Peyer's patch (tissue), 4 donors: Measurements from ENCODE around the gene ARL8B. TPM values are rescaled to one million over a fixed set of nuclear protein-coding genes. Genes with fewer than 3 reads are reported as not detected.

Experiments
- DNase-seq, 3 donors: peaks; one replicate each; pipeline ENCODE4 v3.0.0-alpha.2; 2017 to 2019
- H3K27ac ChIP-seq, 4 donors: fragments of 200-600 bp; sonication (generic); one replicate each; pipeline ENCODE4 v1.5.1; 2016 to 2019
- H3K27me3 ChIP-seq, 2 donors: fragments of 200-600 bp; sonication (generic); one replicate each; pipeline ENCODE4 v1.5.1; 2019
- H3K36me3 ChIP-seq, 3 donors: fragments of 200-600 bp; sonication (generic); one replicate each; pipeline ENCODE4 v1.5.1; 2016 to 2019
- H3K4me1 ChIP-seq, 4 donors: fragments of 200-600 bp; sonication (generic); one replicate each; pipeline ENCODE4 v1.5.1; 2016 to 2019
- H3K4me3 ChIP-seq, 4 donors: fragments of 200-600 bp; sonication (generic); 1 replicate in 3 of 4; 2 replicates in 1 of 4; pipeline ENCODE4 v1.5.1; 2016 to 2019; ENCODE audit warnings: mild to moderate bottlenecking in 1 of 4
- H3K9me3 ChIP-seq, 4 donors: fragments of 200-600 bp; sonication (generic); one replicate each; pipeline ENCODE4 v1.5.1; 2016 to 2019; ENCODE audit warnings: mild to moderate bottlenecking in 1 of 4
- POLR2A ChIP-seq, 2 donors: fragments of 450-650 bp; IDR thresholded peaks; one replicate each; pipeline ENCODE4 v1.5.1; 2017; ENCODE audit warnings: antibody characterized with exemption in 2 of 2, mild to moderate bottlenecking in 2 of 2, moderate library complexity in 2 of 2
- total RNA-seq, 4 donors: library from RNA; depleted of rRNA; stranded (reverse); fragments of >200 nt; gene quantifications; one replicate each; pipeline ENCODE4 v1.1.0, GENCODE V29; 2016
- TF ChIP-seq, protein P1 (sequence below), 6 experiments: fragments of 450-650 bp in 4 of 6; fragments of 200-600 bp in 2 of 6; sonication (generic) in 1 of 6; IDR thresholded peaks; one replicate each; pipeline ENCODE4 v1.5.1; 2017 to 2019; ENCODE audit warnings: antibody characterized with exemption in 6 of 6, mild to moderate bottlenecking in 3 of 6, moderate library complexity in 1 of 6

ARL8B gene
- total RNA-seq, 4 donors from 2014 or later, result 32.6 to 47.0 (median 36.8) TPM

DNA sequence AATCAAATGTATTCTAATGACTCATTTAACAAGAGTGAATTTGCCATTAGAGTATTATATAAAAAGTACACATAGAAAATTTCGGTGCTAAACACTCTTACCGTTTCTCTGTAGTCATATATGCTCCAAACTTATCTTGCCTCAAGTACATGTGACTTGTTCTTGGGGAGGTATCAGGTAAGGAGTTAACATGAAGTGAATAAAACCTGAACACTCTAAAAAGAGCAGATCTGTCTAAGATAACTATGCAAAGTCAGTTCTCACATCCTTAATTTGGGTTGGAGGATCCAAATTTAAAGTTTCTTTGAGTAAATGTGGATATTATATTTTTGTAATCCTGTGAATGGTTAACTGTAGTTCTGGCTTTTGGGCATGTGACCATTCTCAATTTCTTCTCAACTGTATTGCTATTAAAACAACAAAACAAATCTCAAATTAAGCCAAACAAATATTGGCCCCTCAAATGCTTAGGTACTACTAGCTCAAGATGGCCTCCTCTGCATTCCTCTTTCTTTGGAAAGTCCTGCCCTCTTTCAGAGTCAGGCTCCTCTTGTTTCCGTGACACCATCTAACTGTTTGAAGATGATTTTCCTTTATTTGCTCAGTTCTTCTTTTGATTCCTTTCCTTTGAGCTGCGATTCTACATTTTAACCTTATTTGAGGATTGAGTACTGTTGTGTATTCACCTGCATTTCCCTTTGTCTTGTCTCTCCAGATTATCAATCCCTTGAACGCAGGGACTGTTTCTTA, 69.6 kb downstream of the ARL8B start:
- no peak overlapping the region for H3K4me3 ChIP-seq
- no peaks in the 10 kb centered on the region for H3K9me3 ChIP-seq
- H3K27me3 ChIP-seq, result no peaks in the 10 kb centered on the region
- H3K27ac ChIP-seq, result peak overlapping the region in 2 of 4 donors; percentile 23 to 100
- DNase-seq, result no peak
- H3K4me1 ChIP-seq, result peaks cover 0 to 45% (median 26%) of the 10 kb centered on the region in 4 donors
- TF ChIP-seq, protein P1, sequence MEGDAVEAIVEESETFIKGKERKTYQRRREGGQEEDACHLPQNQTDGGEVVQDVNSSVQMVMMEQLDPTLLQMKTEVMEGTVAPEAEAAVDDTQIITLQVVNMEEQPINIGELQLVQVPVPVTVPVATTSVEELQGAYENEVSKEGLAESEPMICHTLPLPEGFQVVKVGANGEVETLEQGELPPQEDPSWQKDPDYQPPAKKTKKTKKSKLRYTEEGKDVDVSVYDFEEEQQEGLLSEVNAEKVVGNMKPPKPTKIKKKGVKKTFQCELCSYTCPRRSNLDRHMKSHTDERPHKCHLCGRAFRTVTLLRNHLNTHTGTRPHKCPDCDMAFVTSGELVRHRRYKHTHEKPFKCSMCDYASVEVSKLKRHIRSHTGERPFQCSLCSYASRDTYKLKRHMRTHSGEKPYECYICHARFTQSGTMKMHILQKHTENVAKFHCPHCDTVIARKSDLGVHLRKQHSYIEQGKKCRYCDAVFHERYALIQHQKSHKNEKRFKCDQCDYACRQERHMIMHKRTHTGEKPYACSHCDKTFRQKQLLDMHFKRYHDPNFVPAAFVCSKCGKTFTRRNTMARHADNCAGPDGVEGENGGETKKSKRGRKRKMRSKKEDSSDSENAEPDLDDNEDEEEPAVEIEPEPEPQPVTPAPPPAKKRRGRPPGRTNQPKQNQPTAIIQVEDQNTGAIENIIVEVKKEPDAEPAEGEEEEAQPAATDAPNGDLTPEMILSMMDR (IDR thresholded peaks at IDR 0.05), result no peak
- TF ChIP-seq POLR2A (IDR thresholded peaks at IDR 0.05), result no peak
- peaks cover 0 to 3% (median 0%) of the 10 kb centered on the region in 3 donors for H3K36me3 ChIP-seq

DNA sequence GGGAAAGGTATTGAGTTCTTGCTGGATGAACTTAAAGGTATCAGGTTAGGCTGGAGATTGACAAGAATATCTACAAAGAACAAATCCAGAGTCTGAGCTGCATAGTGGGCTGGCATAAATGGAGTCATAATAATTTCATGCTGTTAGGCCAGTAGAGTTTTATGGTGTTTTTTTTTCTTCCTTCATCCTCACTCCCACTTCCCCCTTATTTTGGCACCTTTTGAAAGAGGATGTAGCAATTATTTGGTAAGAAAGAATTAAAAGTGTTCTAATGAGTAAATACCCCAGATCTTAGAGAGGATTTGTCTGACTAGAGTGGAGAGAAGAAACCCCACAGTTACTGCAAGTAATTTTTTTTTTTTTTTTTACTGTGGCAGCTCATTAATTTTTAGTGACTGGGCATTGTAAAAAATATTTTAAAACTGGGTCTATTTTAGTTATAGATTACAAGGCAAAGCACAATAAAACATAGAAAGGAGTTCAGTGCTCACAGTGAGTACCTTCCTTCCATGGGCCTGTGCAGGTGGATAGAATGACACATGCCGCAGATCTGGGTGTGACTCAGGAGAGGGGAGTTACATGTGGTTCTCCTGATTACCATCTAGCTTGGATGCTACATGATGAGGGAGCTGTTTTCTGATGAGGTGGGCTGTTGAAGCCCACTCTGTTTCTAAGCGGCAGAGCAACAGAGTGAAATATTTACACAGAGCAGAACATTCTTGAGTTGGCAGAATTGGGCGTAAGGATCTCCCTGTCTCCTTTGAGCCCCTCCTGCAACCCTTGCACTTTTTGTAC, 70.7 kb downstream of the ARL8B start:
- Histone ChIP-seq H3K27me3 (no peaks in the 10 kb centered on the region), H3K4me1 (peaks cover 0 to 44% (median 31%) of the 10 kb centered on the region in 4 donors), H3K4me3 (no peak overlapping the region), H3K9me3 (no peaks in the 10 kb centered on the region), H3K27ac (peak overlapping the region in 2 of 4 donors; percentile 23 to 100), H3K36me3 (peaks cover 0 to 3% (median 0%) of the 10 kb centered on the region in 3 donors)
- no peak for TF ChIP-seq POLR2A (IDR thresholded peaks at IDR 0.05)
- TF ChIP-seq, protein P1 (IDR thresholded peaks at IDR 0.05), result no peak
- no peak for DNase-seq

DNA sequence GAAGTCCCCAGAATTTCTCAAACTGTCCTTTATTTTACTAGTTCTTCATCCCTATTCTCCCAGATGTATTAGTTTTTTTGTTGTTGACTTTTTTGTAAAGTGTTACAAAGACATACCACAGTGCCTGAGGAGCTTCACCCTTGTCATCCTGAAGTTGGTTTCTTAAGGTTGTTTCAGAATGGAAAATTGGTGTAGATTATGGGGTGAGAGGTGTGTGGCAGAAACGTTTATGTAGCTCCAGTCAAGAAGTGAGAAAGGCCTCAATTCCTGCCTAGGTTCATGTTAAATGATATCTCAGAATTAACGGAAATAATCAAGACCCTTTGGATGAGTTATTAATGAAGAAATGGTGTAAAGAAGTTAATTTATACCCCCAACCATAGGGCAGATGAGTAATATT, 72.2 kb downstream of the ARL8B start:
- H3K27ac ChIP-seq, result peak overlapping the region in 3 of 4 donors; percentile 29 to 100 (median 67)
- no peak for DNase-seq
- TF ChIP-seq, protein P1 (IDR thresholded peaks at IDR 0.05), result no peak
- no peak for TF ChIP-seq POLR2A (IDR thresholded peaks at IDR 0.05)
- H3K4me3 ChIP-seq, result no peak overlapping the region
- H3K36me3 ChIP-seq, result peaks cover 0 to 7% (median 0%) of the 10 kb centered on the region in 3 donors
- H3K9me3 ChIP-seq, result no peaks in the 10 kb centered on the region
- H3K27me3 ChIP-seq, result no peaks in the 10 kb centered on the region
- peaks cover 0 to 50% (median 34%) of the 10 kb centered on the region in 4 donors for H3K4me1 ChIP-seq

DNA sequence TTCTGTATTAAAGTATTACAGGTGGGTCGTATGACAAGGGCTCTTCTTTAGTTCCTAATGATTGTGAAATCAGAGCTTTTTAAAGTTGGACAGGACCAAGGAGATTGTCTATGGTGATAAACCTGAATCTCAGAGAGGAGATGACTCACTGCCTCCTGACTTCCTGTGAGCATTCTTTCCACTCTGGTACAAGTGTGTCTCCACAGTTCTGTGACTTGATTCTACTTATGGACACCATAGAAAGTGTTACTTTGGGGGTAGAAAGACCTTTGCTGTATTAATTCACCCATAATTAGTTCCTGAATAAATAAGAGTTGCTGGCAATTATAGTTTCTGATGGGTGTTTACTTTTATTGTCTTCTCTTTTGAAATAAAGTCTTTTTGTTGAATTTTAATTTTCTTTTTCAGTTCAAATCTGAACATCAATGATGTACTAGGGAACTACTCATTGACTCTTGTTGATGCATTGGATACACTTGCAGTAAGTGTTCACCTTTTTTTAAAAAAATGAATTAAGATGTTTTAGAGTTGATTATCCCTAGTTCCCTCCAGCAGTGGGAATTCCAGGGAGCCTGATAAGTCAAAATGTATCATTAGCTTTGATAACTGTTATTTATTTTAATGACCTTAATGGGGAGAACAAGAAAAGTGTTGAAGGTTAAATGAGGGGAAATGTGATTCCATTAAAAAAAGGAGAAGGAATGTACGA, 72.9 kb downstream of the ARL8B start:
- no peak overlapping the region for H3K4me3 ChIP-seq
- peaks cover 0 to 14% (median 0%) of the 10 kb centered on the region in 3 donors for H3K36me3 ChIP-seq
- TF ChIP-seq POLR2A (IDR thresholded peaks at IDR 0.05), result no peak
- TF ChIP-seq, protein P1 (IDR thresholded peaks at IDR 0.05), result no peak
- peak in 2 of 3 donors; percentile 53 to 65 for DNase-seq
- no peaks in the 10 kb centered on the region for H3K27me3 ChIP-seq
- H3K9me3 ChIP-seq, result no peaks in the 10 kb centered on the region
- H3K4me1 ChIP-seq, result peaks cover 0 to 47% (median 31%) of the 10 kb centered on the region in 4 donors
- H3K27ac ChIP-seq, result peak overlapping the region; percentile 23 to 100 (median 48)

DNA sequence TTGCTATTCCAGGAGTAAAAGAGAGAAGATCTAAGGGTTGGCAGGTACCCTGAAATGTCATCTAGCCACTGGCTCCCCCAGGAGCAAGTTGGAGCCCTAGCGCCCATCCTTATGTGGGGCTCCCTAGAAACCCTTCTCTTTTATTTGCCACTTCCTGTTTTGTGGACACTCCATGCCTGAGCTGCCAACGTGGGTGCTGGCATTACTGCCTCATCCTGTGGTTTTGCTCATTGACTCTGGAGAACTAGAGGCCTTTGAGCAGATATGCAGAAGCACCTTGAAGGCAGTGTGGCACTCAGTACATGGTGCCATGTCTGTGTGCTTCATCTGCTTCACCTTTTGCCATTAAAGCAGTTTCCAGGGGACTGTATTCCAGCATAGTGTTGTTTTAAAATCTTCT, 73.5 kb downstream of the ARL8B start:
- TF ChIP-seq, protein P1 (IDR thresholded peaks at IDR 0.05), result no peak
- no peak for TF ChIP-seq POLR2A (IDR thresholded peaks at IDR 0.05)
- Histone ChIP-seq H3K4me1 (peaks cover 0 to 45% (median 28%) of the 10 kb centered on the region in 4 donors), H3K9me3 (no peaks in the 10 kb centered on the region), H3K4me3 (no peak overlapping the region), H3K27me3 (no peaks in the 10 kb centered on the region), H3K36me3 (peaks cover 0 to 17% (median 0%) of the 10 kb centered on the region in 3 donors), H3K27ac (peak overlapping the region in 3 of 4 donors; percentile 3 to 100 (median 67))
- DNase-seq, result peak in 2 of 3 donors; percentile 57 to 62
